Subcutaneous adipose tissue (tissue), 4 donors: ENCODE measurements around the gene ATP6V0A1. TPM values are rescaled to one million over a fixed set of nuclear protein-coding genes. Genes with fewer than 3 reads are reported as not detected.

Experiments
- CTCF ChIP-seq: fragments of 450-650 bp; IDR thresholded peaks from one replicate; pipeline ENCODE4 v1.5.1; 2016; ENCODE audit warnings: low read depth, mild to moderate bottlenecking, control low read depth, antibody characterized with exemption, moderate library complexity
- total RNA-seq, 4 donors: library from RNA; depleted of rRNA; stranded (reverse); fragments of >200 nt; gene quantifications; one replicate each; pipeline ENCODE4 v1.1.0, GENCODE V29; 2016

Gene ATP6V0A1
- total RNA-seq, 4 donors from 2014 or later = 53.0 to 113 (median 56.1) TPM

GRCh38 chr17:42518046-42518754, 59.5 kb downstream of the ATP6V0A1 start:
- TF ChIP-seq CTCF = no peak

- TF ChIP-seq CTCF = no peak
Measured at GRCh38 chr17:42518755-42519545, 60.3 kb downstream of the ATP6V0A1 start.

GRCh38 chr17:42519546-42520491, 61.1 kb downstream of the ATP6V0A1 start:
- no peak for TF ChIP-seq CTCF

GRCh38 chr17:42520540-42520951, 61.9 kb downstream of the ATP6V0A1 start:
- no peak for TF ChIP-seq CTCF

GRCh38 chr17:42521036-42521435, 62.4 kb downstream of the ATP6V0A1 start:
- TF ChIP-seq CTCF = no peak

GRCh38 chr17:42521666-42522262, 63.1 kb downstream of the ATP6V0A1 start:
- no peak for TF ChIP-seq CTCF
